ENCODE data around the gene ASNSD1.
"Not testable (repeated sequence)": the region's sequence is repeated elsewhere in the genome, so short reads cannot be mapped to it uniquely, and the experiment has no call there.

Gene ASNSD1

GRCh38 chr2:189687796-189688195 is 26.5 kb downstream of the ASNSD1 start:
- DNase-seq: not testable (repeated sequence)

- DNase-seq: no peak
Measured at GRCh38 chr2:189696223-189696622, 35.0 kb downstream of the ASNSD1 start.

GRCh38 chr2:189698020-189698887 is 37.0 kb downstream of the ASNSD1 start:
- DNase-seq: peak; percentile 52 to 82 (median 76)

GRCh38 chr2:189700681-189701080 is 39.4 kb downstream of the ASNSD1 start:
- no peak for DNase-seq

- peak in 1 of 4 experiments; percentile 5 for DNase-seq
Measured at GRCh38 chr2:189702071-189702470, 40.8 kb downstream of the ASNSD1 start.

- no peak for DNase-seq
Measured at GRCh38 chr2:189709501-189710221, 48.4 kb downstream of the ASNSD1 start.

- not testable (repeated sequence) for DNase-seq
Measured at GRCh38 chr2:189717593-189717992, 56.3 kb downstream of the ASNSD1 start.

- DNase-seq: peak; percentile 14 to 71 (median 44)
Measured at GRCh38 chr2:189719571-189719970, 58.3 kb downstream of the ASNSD1 start.
